Measurements from ENCODE around the gene ELK3. TPM values are rescaled to one million over a fixed set of nuclear protein-coding genes. Genes with fewer than 3 reads are reported as not detected.

The ELK3 gene
- total and polyA plus RNA-seq, 9 of the 15 experiments (the other 6 are each of a cell fraction or from before 2014, with no cell fraction given), result 1.5 to 5.5 (median 2.9) TPM

DNA sequence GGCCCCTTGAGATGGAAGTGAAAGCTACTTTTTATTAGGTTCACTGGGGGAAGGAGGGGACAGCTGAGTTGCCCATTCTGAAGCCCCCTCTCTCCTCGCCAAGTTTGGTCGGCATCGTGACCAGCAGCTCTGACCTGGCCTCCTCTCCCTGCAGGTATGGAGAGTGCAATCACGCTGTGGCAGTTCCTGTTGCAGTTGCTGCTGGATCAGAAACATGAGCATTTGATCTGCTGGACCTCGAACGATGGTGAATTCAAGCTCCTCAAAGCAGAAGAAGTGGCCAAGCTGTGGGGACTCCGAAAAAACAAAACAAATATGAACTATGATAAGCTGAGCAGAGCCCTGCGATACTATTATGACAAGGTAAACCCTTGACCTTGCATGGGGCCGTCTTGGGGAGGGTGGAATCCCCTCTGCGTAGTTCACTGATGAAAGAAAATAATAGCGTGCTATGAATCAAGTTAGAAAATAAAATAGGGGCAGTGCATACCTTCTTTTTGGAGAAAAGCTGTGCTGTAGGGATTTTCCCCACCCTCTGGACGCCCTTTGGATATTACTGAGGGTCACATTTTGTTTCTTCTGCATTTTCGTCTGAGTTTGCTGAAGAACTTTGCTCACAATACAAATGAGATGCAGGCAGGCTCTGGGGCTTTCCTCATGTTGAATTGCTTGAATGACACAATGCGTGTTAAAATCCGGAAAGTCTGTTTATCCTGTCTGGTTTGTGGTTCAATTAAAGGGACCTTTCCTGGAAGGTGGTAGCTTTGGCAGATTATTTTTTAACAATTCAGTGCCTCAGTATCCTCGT is 29.4 kb downstream of the ELK3 start (continued):
- TF ChIP-seq AFF1 (IDR thresholded peaks at IDR 0.05; ENCODE audit: low read depth in 1 of 2, partially characterized antibody in 2 of 2) (no peak), SMAD4 (CRISPR knock-in tag; conservative IDR thresholded peaks at IDR 0.05) (no peak), TEAD4 (IDR thresholded peaks at IDR 0.05; ENCODE audit: low read length) (no peak), TEAD4 (CRISPR knock-in tag; IDR thresholded peaks at IDR 0.05; ENCODE audit: borderline replicate concordance) (no peak), MECOM (CRISPR knock-in tag; IDR thresholded peaks at IDR 0.05) (no peak), HNRNPLL (IDR thresholded peaks at IDR 0.05; ENCODE audit: low read depth, low read length, poor library complexity, severe bottlenecking) (no peak)
